H9 (cell line): ENCODE results near the gene PHOSPHO2. TPM values are rescaled to one million over a fixed set of nuclear protein-coding genes. Genes with fewer than 3 reads are reported as not detected.
A peak's percentile ranks its signal among the peaks of the same experiment; 100 is the strongest.

Source experiments
- DNase-seq: peaks from one replicate; pipeline ENCODE4 v3.0.0-alpha.2; 2017
- H2AFZ ChIP-seq: one replicate; pipeline ENCODE4 v1.6.1; 2013; ENCODE audit warnings: mild to moderate bottlenecking, low read length, control low read depth, moderate library complexity
- H2AK5ac ChIP-seq: 2 replicates; pipeline ENCODE4 v1.6.1; 2013; ENCODE audit warnings: low read length, control low read depth, mixed read lengths; ENCODE audit not compliant: insufficient read length
- H2BK120ac ChIP-seq: one replicate; pipeline ENCODE4 v1.6.1; 2013; ENCODE audit warnings: low read depth, mild to moderate bottlenecking, low read length, control low read depth, inconsistent platforms; ENCODE audit not compliant: poor library complexity, severe bottlenecking
- H2BK12ac ChIP-seq: 2 replicates; pipeline ENCODE4 v1.6.1; 2013; ENCODE audit warnings: low read length, control low read depth, mixed read lengths, low read depth; ENCODE audit not compliant: insufficient read length
- H2BK15ac ChIP-seq: 2 replicates; pipeline ENCODE4 v1.6.1; 2013; ENCODE audit warnings: low read depth, low read length, control low read depth
- H2BK20ac ChIP-seq: one replicate; pipeline ENCODE4 v1.6.1; 2013; ENCODE audit warnings: low read depth, mild to moderate bottlenecking, low read length, control low read depth, inconsistent platforms; ENCODE audit not compliant: poor library complexity, severe bottlenecking
- H2BK5ac ChIP-seq: 2 replicates; pipeline ENCODE4 v1.6.1; 2013; ENCODE audit warnings: low read length, control low read depth, mixed read lengths; ENCODE audit not compliant: insufficient read length
- H3K14ac ChIP-seq: 2 replicates; pipeline ENCODE4 v1.6.1; 2013; ENCODE audit warnings: low read length, control low read depth; ENCODE audit not compliant: insufficient read depth
- H3K18ac ChIP-seq: 2 replicates; pipeline ENCODE4 v1.6.1; 2013; ENCODE audit warnings: low read depth, mild to moderate bottlenecking, mixed read lengths, low read length, control low read depth; ENCODE audit not compliant: insufficient read length
- H3K23ac ChIP-seq: 2 replicates; pipeline ENCODE4 v1.6.1; 2013; ENCODE audit warnings: low read length, control low read depth, mixed read lengths, low read depth; ENCODE audit not compliant: insufficient read length
- H3K23me2 ChIP-seq: 2 replicates; pipeline ENCODE4 v1.6.1; 2013; ENCODE audit warnings: low read depth, mild to moderate bottlenecking, mixed read lengths, low read length, control low read depth; ENCODE audit not compliant: insufficient read length, poor library complexity, severe bottlenecking
- H3K27ac ChIP-seq: 2 replicates; pipeline ENCODE4 v1.5.1; 2013; ENCODE audit warnings: low read length, control low read depth, mixed read lengths, low read depth; ENCODE audit not compliant: insufficient read length
- H3K27me3 ChIP-seq: 2 replicates; pipeline ENCODE4 v1.6.1; 2013; ENCODE audit warnings: low read length, control low read depth, inconsistent platforms; ENCODE audit not compliant: insufficient read depth
- H3K4ac ChIP-seq: 2 replicates; pipeline ENCODE4 v1.6.1; 2013; ENCODE audit warnings: low read depth, mild to moderate bottlenecking, control low read depth, inconsistent platforms, low read length, moderate library complexity
- H3K4me1 ChIP-seq: 2 replicates; pipeline ENCODE4 v1.6.1; 2013; ENCODE audit warnings: low read length, control low read depth, inconsistent platforms; ENCODE audit not compliant: insufficient read depth
- H3K4me2 ChIP-seq: 2 replicates; pipeline ENCODE4 v1.6.1; 2013; ENCODE audit warnings: low read length, control low read depth, mixed read lengths; ENCODE audit not compliant: insufficient read length, insufficient read depth
- H3K56ac ChIP-seq: 2 replicates; pipeline ENCODE4 v1.6.1; 2013; ENCODE audit warnings: low read depth, mild to moderate bottlenecking, mixed read lengths, low read length, control low read depth; ENCODE audit not compliant: insufficient read length
- H3K79me1 ChIP-seq: 2 replicates; pipeline ENCODE4 v1.6.1; 2013; ENCODE audit warnings: low read depth, mild to moderate bottlenecking, moderate library complexity, low read length, control low read depth, inconsistent platforms; ENCODE audit not compliant: insufficient read depth, poor library complexity, severe bottlenecking
- H3K79me2 ChIP-seq: 2 replicates; pipeline ENCODE4 v1.6.1; 2013; ENCODE audit warnings: low read length, control low read depth, inconsistent platforms; ENCODE audit not compliant: insufficient read depth
- H3K9ac ChIP-seq: 2 replicates; pipeline ENCODE4 v1.6.1; 2013; ENCODE audit warnings: low read length, control low read depth, mixed read lengths; ENCODE audit not compliant: insufficient read length; ENCODE audit errors: extremely low read depth
- H3K9me3 ChIP-seq: one replicate; pipeline ENCODE4 v1.6.1; 2013; ENCODE audit warnings: low read depth, low read length, inconsistent platforms; ENCODE audit not compliant: control insufficient read depth
- H3T11ph ChIP-seq: one replicate; pipeline ENCODE4 v1.6.1; 2013; ENCODE audit warnings: mild to moderate bottlenecking, low read length, control low read depth, inconsistent platforms
- H4K20me1 ChIP-seq: one replicate; pipeline ENCODE4 v1.6.1; 2013; ENCODE audit not compliant: control insufficient read depth, insufficient read length, insufficient read depth
- H4K5ac ChIP-seq: 2 replicates; pipeline ENCODE4 v1.6.1; 2013; ENCODE audit warnings: low read depth, mild to moderate bottlenecking, mixed read lengths, low read length, control low read depth; ENCODE audit not compliant: insufficient read length
- H4K8ac ChIP-seq: replicated peaks from 2 replicates; pipeline ENCODE4 v1.6.1; 2013; ENCODE audit warnings: low read length, control low read depth, mixed read lengths, low read depth; ENCODE audit not compliant: insufficient read length
- H4K91ac ChIP-seq: 2 replicates; pipeline ENCODE4 v1.6.1; 2013; ENCODE audit warnings: low read depth, mild to moderate bottlenecking, moderate library complexity, mixed read lengths, low read length, control low read depth; ENCODE audit not compliant: insufficient read length
- H3K27ac Mint-ChIP-seq, 3 experiments: 2 replicates in 2 of 3; 3 replicates in 1 of 3; pipeline ENCODE4 v1.8.0; 2020 to 2021; ENCODE audit warnings: mixed read lengths in 3 of 3, mild to moderate bottlenecking in 1 of 3, moderate library complexity in 1 of 3
- H3K27me3 Mint-ChIP-seq: 2 replicates; pipeline ENCODE4 v1.8.0; 2021; ENCODE audit warnings: low read depth, mild to moderate bottlenecking, moderate library complexity, mixed read lengths
- H3K36me3 Mint-ChIP-seq, 3 experiments: 2 replicates in 2 of 3; 3 replicates in 1 of 3; pipeline ENCODE4 v1.8.0; 2020 to 2021; ENCODE audit warnings: low read depth in 3 of 3, mixed read lengths in 3 of 3; ENCODE audit not compliant: insufficient read depth in 1 of 3
- H3K4me1 Mint-ChIP-seq, 2 experiments: 2 replicates each; pipeline ENCODE4 v1.8.0; 2020; ENCODE audit warnings: mixed read lengths in 2 of 2
- H3K4me3 Mint-ChIP-seq, 2 experiments: 2 replicates in 1 of 2; 3 replicates in 1 of 2; pipeline ENCODE4 v1.8.0; 2020 to 2021; ENCODE audit warnings: mild to moderate bottlenecking in 2 of 2, mixed read lengths in 2 of 2, moderate library complexity in 1 of 2
- H3K9me3 Mint-ChIP-seq, 2 experiments: 2 replicates in 1 of 2; 3 replicates in 1 of 2; pipeline ENCODE4 v1.8.0; 2020; ENCODE audit warnings: mild to moderate bottlenecking in 2 of 2, mixed read lengths in 2 of 2, moderate library complexity in 1 of 2
- WGBS: extraction: QIAGEN DNeasy Blood & Tissue Kit; methylation state at CpG from one replicate; pipeline ENCODE4 v1.1.7; 2013; ENCODE audit warnings: missing lambda C conversion rate, low lambda C conversion rate, mixed read lengths; ENCODE audit not compliant: insufficient read length; ENCODE audit errors: extremely low coverage; 5-methylcytosine and 5-hydroxymethylcytosine counted together
- total RNA-seq: library from RNA; stranded (reverse); gene quantifications from 2 replicates; pipeline ENCODE4 v1.2.1, GENCODE V29; 2021
- TF ChIP-seq, protein P1 (sequence below): fragments of 200-600 bp; sonication (generic); conservative IDR thresholded peaks from 3 replicates; pipeline ENCODE4 v1.8.0; 2021; ENCODE audit warnings: antibody characterized with exemption, mild to moderate bottlenecking

Gene PHOSPHO2
- total RNA-seq, 1 experiment from 2014 or later, result 7.2 TPM

DNA sequence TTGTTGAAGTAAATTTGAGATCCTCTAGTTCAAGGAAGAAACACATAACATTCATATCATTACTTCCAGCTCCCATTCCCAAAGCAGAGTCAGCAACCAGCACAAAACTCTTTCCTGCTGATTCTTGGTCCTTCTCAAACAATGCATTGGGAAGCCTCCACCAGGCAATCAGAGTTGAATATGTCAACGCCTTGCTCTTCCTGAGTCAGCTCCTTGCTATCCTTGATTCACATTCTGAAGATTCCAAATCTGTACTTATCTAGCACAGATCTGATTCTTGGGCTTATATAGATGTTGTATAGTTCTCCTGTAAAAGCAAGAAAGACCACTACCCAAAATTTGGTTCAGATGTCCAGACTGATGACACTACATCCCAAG, 29.7 kb upstream of the PHOSPHO2 start:
- Histone ChIP-seq H2BK15ac (no peak overlapping the region), H3K14ac (no peak overlapping the region), H3K27ac (no peak overlapping the region), H2AK5ac (no peak overlapping the region), H4K8ac (no peak overlapping the region), H3K23me2 (no peaks in the 10 kb centered on the region), H3K4me2 (no peak overlapping the region), H2BK12ac (no peak overlapping the region), H2BK120ac (no peak overlapping the region), H3K27me3 (no peaks in the 10 kb centered on the region), H4K20me1 (no peaks in the 10 kb centered on the region), H3K9ac (no peak overlapping the region), H3K79me1 (no peaks in the 10 kb centered on the region), H3K79me2 (no peaks in the 10 kb centered on the region), H3T11ph (no peak overlapping the region), H3K56ac (no peak overlapping the region), H3K4ac (no peak overlapping the region), H3K18ac (no peak overlapping the region), H3K9me3 (no peaks in the 10 kb centered on the region), H3K4me1 (no peaks in the 10 kb centered on the region), H4K5ac (no peak overlapping the region), H3K23ac (no peak overlapping the region), H2BK5ac (no peak overlapping the region), H4K91ac (no peak overlapping the region), H2BK20ac (no peak overlapping the region), H2AFZ (no peak overlapping the region)
- Mint-ChIP-seq H3K36me3 (no peaks in the 10 kb centered on the region), H3K9me3 (no peaks in the 10 kb centered on the region), H3K27ac (0 out of 7 replicates have a peak overlapping the region, but pooled peaks of 1 of the 3 experiments have one; percentile 2), H3K27me3 (no peaks in the 10 kb centered on the region), H3K4me1 (no peaks in the 10 kb centered on the region), H3K4me3 (no peak overlapping the region)
- TF ChIP-seq, protein P1, sequence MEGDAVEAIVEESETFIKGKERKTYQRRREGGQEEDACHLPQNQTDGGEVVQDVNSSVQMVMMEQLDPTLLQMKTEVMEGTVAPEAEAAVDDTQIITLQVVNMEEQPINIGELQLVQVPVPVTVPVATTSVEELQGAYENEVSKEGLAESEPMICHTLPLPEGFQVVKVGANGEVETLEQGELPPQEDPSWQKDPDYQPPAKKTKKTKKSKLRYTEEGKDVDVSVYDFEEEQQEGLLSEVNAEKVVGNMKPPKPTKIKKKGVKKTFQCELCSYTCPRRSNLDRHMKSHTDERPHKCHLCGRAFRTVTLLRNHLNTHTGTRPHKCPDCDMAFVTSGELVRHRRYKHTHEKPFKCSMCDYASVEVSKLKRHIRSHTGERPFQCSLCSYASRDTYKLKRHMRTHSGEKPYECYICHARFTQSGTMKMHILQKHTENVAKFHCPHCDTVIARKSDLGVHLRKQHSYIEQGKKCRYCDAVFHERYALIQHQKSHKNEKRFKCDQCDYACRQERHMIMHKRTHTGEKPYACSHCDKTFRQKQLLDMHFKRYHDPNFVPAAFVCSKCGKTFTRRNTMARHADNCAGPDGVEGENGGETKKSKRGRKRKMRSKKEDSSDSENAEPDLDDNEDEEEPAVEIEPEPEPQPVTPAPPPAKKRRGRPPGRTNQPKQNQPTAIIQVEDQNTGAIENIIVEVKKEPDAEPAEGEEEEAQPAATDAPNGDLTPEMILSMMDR, result no peak
- no peak for DNase-seq
- WGBS, result no CpG with 5 or more reads among the region's 1 CpG
